ENCODE data around the gene SOS2. TPM values are rescaled to one million over a fixed set of nuclear protein-coding genes. Genes with fewer than 3 reads are reported as not detected.

The SOS2 gene
- total and polyA plus RNA-seq, 11 donors: 8.8 to 47.3 (median 31.3) TPM

DNA sequence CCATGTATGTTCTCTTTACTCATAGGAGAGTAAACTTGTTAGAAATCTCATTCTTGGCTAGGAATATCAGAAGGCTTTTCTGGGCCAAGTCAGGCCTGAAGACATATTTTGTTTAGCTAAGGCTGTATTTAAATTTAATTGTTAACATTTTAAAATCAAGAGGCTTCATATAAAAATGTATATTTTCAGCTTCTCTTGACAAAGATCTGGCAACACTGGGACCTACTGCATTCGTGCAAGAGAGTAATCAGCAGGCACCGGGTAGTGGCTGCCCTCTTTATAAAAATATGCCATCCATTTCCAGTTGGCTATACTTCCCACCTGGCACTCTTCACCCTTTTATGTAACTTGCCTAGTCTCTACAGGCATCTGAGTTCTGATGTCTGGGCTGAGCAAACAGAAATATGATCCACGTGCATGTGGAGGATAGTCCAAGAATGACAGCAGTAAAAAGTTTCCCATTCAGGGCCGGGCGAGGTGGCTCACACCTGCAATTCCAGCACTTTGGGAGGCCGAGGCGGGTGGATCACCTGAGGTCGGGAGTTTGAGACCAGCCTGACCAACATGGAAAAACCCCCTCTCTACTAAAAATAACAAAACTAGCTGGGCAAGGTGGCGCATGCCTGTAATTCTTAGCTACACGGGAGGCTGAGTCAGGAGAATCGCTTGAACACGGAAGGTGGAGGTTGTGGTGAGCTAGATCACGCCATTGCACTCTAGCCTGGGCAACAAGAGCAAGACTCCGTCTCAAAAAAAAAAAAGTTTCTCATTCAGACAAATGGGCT lies 2.0 kb upstream of the SOS2 start:
- H3K9me3 ChIP-seq: no peaks in the 10 kb centered on the region
- no peak for TF ChIP-seq CTCF (IDR thresholded peaks at IDR 0.05)
- TF ChIP-seq POLR2A (IDR thresholded peaks at IDR 0.05): no peak
- H3K27ac ChIP-seq: peak overlapping the region in 7 of 12 donors; percentile 93 to 99 (median 97)
- 69 to 81% (median 75%) methylated on average over 14 of the region's 14 CpGs for WGBS, 4 donors
- peaks cover 0 to 37% (median 26%) of the 10 kb centered on the region in 12 donors for H3K4me1 ChIP-seq
- DNase-seq (no peak), ATAC-seq (peak in 2 of 4 donors; percentile 27 to 41)
- H3K27me3 ChIP-seq: no peaks in the 10 kb centered on the region
- no peak overlapping the region for H3K4me3 ChIP-seq
- no peaks in the 10 kb centered on the region for H3K36me3 ChIP-seq
- intact Hi-C loops (cut with DNase I): loop anchor here in 4 of 10 donors (5.0 kb wide), 4 partner anchors 79 to 371 kb away; partner anchors contain the start of genes DMAC2L (in 3 of the 4), L2HGDH (in 3 of the 4) and VCPKMT (in 2 of the 4)

- H3K27me3 ChIP-seq: no peaks in the 10 kb centered on the region
- no peaks in the 10 kb centered on the region for H3K9me3 ChIP-seq
- H3K4me1 ChIP-seq: peaks cover 0 to 48% (median 35%) of the 10 kb centered on the region in 12 donors
- intact Hi-C loops (cut with DNase I): loop anchor here in 4 of 10 donors (5.0 kb wide), 4 partner anchors 80 to 370 kb away; partner anchors contain the start of genes DMAC2L (in 3 of the 4), L2HGDH (in 3 of the 4) and VCPKMT (in 2 of the 4)
- no peak for TF ChIP-seq CTCF (IDR thresholded peaks at IDR 0.05)
- WGBS, 4 donors: 31 to 40% (median 35%) methylated on average over 13 of the region's 13 CpGs
- peak overlapping the region; percentile 67 to 95 (median 80) for H3K4me3 ChIP-seq
- peak overlapping the region; percentile 93 to 99 (median 98) for H3K27ac ChIP-seq
- H3K36me3 ChIP-seq: no peaks in the 10 kb centered on the region
- DNase-seq (no peak), ATAC-seq (peak in 1 of 4 donors; percentile 9)
Measured at GRCh38 chr14:50232276-50232642, 881 bp upstream of the SOS2 start.

DNA sequence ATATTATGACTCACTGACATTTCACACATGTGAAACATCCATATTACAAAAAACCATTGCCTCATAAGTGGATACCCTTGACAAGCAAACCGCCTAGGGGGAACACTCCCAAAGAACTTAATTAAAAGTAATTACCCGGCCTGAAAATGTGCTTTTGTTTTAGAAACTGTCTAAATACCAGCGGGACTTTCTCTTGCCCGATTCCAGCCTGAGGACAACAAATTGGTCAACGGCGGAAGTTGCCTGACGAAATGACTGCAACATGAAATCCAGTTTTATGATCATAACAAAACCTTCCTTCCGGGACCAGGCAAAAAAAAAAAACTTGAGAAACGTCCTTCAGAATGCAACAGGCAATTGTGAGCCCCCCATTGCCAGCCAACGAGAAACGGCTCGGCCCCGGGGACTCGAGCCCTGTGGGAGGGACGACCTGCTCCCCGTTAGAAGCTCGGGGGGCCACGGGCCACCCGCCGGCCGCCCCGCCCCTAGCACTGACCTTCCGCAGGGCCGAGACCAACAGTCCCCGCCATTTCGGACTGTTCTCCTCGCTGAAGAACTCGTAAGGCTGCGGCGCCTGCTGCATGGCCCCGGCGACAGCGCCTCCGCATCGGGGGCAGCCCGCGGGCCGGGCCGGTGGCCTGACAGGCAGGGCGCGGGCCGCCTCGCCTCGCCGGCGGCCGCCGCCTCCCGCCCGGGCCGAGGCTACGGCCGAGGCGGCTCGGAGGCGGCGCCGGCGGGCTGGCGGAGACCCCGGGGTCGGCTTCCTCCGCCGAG lies 490 bp downstream of the SOS2 start:
- no peaks in the 10 kb centered on the region for H3K9me3 ChIP-seq
- intact Hi-C loops (cut with DNase I): loop anchor here in 4 of 10 donors (5.0 kb wide), 4 partner anchors 81 to 369 kb away; partner anchors contain the start of genes DMAC2L (in 3 of the 4), L2HGDH (in 3 of the 4) and VCPKMT (in 2 of the 4)
- TF ChIP-seq CTCF (IDR thresholded peaks at IDR 0.05): no peak
- no peak for TF ChIP-seq POLR2A (IDR thresholded peaks at IDR 0.05)
- peak overlapping the region; percentile 93 to 99 (median 98) for H3K27ac ChIP-seq
- no peaks in the 10 kb centered on the region for H3K27me3 ChIP-seq
- peaks cover 0 to 61% (median 48%) of the 10 kb centered on the region in 12 donors for H3K4me1 ChIP-seq
- peak; percentile 64 to 82 (median 68) for DNase-seq
- WGBS, 4 donors: 0 to 1% (median 0%) methylated on average over 36 to 64 of the region's 64 CpGs
- peak overlapping the region; percentile 67 to 95 (median 80) for H3K4me3 ChIP-seq
- peak in 3 of 4 donors; percentile 34 to 63 (median 47) for ATAC-seq
- H3K36me3 ChIP-seq: no peaks in the 10 kb centered on the region

Data from heart left ventricle (tissue), 16 donors.